Stomach (tissue), 4 donors: Measurements from ENCODE around the gene INPP5K.

Experiments
- CTCF ChIP-seq, 7 experiments: fragments of 450-650 bp in 4 of 7; fragments of 200-600 bp in 3 of 7; sonication (generic) in 3 of 7; IDR thresholded peaks; one replicate each; pipeline ENCODE4 v1.5.1; 2016 to 2019; ENCODE audit warnings: antibody characterized with exemption in 7 of 7, control low read depth in 2 of 7, mild to moderate bottlenecking in 1 of 7
- EP300 ChIP-seq: sonication (generic); formaldehyde crosslinking; IDR thresholded peaks from one replicate; pipeline ENCODE4 v1.6.1; 2017; ENCODE audit warnings: antibody characterized with exemption

GRCh38 chr17:1480747-1481465 lies 35.5 kb downstream of the INPP5K start:
- TF ChIP-seq CTCF (IDR thresholded peaks at IDR 0.05), result no peak
- TF ChIP-seq EP300, result no peak
